ENCODE results near the gene SEMA5B.
A peak's percentile ranks its signal among the peaks of the same experiment; 100 is the strongest.

Gene SEMA5B

DNA sequence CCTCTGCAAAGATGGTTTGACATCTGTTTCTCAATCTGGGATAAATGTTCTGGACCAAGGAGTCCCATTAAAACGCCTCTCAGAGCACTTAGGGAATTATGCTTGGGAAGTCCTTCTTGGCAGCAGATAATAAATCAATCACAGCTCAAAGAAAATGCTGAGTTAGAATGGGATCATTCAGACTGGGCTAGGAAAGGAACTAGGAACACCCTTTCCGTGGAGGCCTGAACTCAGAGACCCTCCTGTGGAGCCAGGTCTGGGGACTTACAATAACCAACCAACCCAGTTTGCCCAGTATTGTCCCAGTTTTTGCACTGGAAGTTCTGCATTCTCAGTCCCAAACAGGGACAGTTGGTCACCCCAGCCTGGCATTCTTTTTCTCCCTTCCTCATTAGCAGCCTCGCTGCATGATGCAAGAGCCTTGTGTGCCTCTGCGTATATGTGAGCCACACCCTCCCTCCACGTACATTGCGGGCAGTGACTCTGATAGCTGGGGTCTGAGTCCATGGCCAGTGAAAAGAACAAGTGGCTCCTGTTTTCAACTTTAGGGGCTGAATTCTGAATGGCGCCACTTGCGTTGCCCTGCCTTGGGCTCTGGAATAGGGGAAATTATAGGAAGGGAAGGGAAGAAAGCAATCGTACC lies 88.7 kb downstream of the SEMA5B start:
- DNase-seq, result peak in 1 of 2 experiments; percentile 21
- TF ChIP-seq POLR2A (IDR thresholded peaks at IDR 0.05; ENCODE audit: low read length) (no peak), GATA1 (IDR thresholded peaks at IDR 0.05; ENCODE audit: low read depth, low read length) (no peak)

DNA sequence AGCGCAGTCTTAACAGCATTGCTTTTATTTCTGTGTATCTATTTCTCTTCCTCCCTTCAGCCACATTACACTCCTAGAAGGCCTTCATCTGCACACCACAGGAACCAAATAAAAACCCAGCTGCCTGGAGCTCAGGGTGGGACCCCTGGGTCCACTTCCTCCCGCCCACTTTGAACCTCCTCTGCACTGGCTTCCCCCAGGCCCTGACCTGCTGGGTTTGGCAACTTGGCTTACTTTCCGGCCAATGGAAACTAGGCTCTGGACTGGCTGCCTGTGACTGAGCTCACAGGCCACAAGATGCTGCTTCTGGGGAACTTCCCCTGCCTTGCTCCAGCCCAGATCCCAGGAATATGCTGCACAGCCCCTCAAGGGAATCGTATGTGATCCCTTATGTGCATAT lies 89.8 kb downstream of the SEMA5B start:
- TF ChIP-seq POLR2A (IDR thresholded peaks at IDR 0.05; ENCODE audit: low read length) (no peak), GATA1 (IDR thresholded peaks at IDR 0.05; ENCODE audit: low read depth, low read length) (no peak)
- DNase-seq, result no peak

DNA sequence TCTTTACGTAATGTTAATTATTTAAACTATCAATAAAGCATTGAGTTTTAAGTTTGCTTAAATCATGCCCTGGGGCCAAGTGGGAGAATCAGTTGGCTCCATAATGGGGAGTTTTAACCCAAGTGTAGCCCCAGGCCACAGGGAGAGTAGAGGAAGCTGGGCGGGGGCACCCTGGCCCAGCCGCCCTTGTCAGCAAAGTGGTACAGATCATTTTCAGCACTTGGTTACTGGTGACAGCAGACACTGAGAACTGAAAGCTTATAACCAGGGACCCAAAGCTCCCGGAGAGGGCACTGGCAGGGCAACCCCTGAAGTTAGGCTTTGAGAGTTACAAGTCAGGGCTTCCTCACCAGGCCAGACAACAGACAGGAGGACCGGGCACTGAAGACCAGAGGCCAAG lies 90.6 kb downstream of the SEMA5B start:
- no peak for DNase-seq

DNA sequence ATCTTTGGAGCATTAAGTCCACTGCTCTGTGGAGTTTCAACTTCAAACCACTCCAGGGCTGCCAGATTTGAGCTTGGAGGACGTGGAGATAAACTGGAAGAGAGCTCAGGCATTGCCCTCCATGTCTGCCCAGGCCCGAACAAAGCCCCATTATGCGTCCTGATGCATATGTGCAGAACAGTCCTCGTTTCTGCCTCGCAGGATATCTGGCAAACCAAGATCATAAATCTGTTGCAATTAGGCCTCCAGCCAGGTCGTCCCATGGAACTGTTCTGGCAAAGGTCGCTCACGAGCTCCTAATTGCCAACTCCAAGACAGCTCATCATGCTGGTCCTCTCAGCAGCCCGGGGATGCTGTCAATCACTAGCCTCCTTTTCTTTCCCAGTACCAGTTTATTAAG lies 91.2 kb downstream of the SEMA5B start:
- no peak for DNase-seq
- TF ChIP-seq GATA1 (IDR thresholded peaks at IDR 0.05; ENCODE audit: low read depth, low read length) (no peak), POLR2A (IDR thresholded peaks at IDR 0.05; ENCODE audit: low read length) (no peak)

More for the DNA sequence above, 90.6 kb downstream of the SEMA5B start:
- TF ChIP-seq POLR2A (IDR thresholded peaks at IDR 0.05; ENCODE audit: low read length), result no peak

DNA sequence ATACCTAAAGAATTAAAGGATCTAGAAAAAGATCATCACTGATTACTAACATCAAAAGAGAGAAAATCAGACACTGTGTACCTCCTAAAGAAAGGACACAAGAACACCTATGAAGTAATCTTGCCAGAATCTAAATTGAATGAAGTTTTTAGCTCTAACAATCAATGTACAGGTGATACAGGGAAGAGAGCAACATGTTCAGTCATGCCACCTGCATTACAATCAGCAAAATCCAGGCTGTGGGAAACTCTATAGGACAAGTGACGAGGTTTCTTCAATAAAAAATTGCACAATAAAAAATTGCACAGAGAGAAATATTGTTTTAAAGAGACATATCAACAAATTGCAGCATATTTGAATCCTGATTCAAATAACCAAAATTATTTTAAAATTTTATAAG lies 93.3 kb downstream of the SEMA5B start:
- no peak for DNase-seq
- TF ChIP-seq GATA1 (IDR thresholded peaks at IDR 0.05; ENCODE audit: low read depth, low read length) (no peak), POLR2A (IDR thresholded peaks at IDR 0.05; ENCODE audit: low read length) (no peak)

DNA sequence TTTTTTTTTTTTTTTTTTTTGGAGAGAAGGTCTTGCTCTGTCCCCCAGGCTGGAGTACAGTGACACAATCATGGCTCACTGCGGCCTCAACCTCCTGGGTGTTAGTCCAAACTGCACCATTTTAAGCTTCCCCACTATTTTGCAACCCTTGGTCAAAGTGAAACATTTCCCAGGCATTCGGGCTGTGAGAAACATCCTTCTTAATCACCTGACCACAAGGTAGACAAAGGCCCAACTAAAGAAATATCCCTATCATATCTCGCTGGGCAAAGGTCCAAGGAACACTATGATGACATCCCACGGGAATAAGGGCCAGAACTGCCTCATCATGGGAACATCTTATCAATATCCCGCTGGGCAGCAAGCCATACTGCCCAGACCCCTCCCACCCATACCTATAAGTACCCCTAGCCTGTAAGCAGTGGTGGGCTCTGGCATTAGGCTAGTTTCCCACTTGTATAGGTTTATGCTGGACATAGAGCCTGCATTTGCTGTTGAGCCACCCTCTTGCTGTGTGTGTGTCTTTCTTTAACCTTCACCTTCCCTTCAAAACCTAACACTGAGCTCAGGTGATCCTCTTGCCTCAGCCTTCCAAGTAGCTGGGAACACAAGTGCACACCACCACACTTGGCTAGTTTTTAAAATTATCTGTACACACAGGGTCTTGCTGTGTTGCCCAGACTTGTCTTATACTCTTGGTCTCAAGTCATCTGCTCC lies 95.2 kb downstream of the SEMA5B start:
- no peak for TF ChIP-seq POLR2A (IDR thresholded peaks at IDR 0.05; ENCODE audit: low read length)
- no peak for TF ChIP-seq GATA1 (IDR thresholded peaks at IDR 0.05; ENCODE audit: low read depth, low read length)
- DNase-seq, result no peak

DNA sequence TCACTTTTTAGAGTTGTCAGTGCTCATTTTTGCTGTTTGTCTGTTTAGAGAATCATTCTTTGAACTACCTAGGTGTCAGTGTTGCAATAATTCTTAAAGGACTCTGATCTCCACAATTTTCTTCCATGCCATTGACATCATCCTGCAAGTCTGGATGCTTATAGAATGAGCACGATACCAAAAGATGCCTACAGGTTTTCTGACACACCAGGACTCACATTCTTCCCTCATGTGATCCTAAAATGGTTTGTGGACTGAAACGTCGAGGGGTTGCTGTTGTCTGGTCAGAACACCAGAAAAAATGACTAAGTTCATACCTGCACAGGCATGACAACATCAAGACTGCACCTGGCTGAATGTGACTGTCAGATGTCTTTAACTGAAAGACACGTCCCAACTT lies 95.9 kb downstream of the SEMA5B start:
- no peak for DNase-seq
- TF ChIP-seq GATA1 (IDR thresholded peaks at IDR 0.05; ENCODE audit: low read depth, low read length) (no peak), POLR2A (IDR thresholded peaks at IDR 0.05; ENCODE audit: low read length) (no peak)

DNA sequence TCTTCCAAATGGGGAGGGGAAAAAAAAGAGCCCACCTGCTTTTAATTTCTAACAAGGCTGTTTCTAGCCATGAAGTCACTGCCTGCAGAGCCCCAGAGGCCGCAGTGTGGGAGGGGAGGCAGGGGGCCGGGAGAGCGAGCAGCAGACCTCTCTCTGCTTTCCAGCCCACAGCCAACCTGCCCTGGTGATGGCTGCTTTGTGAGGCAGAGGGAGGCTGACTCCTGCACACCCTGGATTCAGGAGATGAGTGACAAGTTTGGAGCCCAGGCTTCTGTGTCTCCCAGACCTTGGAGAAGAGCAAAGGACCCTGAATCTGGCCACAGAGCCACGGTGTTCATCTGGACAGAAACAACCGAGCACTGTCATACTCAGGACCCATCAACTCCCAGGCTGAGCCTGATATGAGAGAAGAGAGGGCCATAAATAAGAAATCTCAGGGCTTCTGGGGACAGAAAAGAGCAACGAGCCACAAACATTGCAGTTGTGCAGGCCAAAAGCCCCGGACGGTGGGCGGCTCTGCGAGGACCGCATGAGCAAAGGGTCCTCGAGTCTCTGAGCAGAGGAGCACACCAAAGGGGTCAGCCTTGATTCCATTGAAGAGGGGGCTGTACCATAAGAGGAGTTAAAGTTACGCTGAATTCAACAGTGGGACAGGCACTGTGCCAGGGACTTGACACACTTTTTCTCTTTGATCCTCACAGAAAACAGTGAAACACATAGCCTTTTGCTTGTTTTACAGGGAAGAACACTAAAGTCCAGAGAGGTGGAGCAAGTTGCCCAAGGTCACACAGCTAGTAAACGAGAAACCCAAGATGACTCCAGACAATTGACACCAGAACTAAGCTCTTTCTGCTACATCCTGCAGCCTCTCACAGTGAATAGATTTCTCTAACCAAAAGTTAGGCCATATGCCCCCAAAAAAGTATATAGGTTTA lies 97.2 kb downstream of the SEMA5B start:
- TF ChIP-seq POLR2A (IDR thresholded peaks at IDR 0.05; ENCODE audit: low read length) (no peak), GATA1 (IDR thresholded peaks at IDR 0.05; ENCODE audit: low read depth, low read length) (no peak)
- no peak for DNase-seq

DNA sequence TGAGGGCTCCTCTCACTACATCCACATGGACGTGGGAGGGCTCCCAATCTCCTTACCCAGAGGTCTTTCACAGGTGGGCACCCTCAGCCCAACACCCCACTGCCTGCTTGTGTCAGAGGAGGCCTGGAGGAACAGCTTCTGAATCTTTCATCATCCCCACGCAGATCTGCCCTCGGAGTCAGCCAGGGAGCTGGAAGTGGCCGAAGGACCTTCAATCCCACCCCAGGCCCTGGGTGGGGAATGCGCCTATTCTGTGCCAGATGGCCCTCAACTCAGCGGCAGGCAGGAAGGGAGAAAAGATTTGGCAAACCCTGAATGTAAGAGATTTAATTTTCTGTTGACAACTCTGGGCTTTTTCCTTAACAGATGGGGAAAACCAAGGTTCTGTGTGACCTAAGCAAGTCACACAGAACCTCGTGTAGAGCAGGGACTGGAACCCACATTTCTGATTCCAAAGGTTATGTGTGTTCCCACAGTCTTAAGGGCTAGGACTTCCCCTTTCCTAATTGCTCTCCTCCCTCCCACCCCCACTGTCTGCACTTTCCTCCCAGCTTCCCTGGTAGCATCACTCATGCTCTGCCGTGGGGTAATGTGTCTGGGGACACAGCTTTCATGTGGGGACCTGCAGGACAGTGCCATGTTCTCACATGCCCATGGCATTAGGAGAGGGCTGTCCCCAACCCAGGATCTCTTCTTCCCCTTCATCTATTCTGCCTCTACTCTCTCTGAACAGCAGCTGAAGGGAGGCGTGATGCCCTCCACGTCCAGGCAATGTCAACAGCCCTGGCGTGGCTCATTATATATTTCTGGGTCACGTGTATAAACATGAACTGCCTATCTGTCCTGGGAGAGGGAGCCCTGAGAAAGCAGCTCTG lies 98.1 kb downstream of the SEMA5B start:
- no peak for DNase-seq
- TF ChIP-seq POLR2A (IDR thresholded peaks at IDR 0.05; ENCODE audit: low read length), result no peak
- no peak for TF ChIP-seq GATA1 (IDR thresholded peaks at IDR 0.05; ENCODE audit: low read depth, low read length)

DNA sequence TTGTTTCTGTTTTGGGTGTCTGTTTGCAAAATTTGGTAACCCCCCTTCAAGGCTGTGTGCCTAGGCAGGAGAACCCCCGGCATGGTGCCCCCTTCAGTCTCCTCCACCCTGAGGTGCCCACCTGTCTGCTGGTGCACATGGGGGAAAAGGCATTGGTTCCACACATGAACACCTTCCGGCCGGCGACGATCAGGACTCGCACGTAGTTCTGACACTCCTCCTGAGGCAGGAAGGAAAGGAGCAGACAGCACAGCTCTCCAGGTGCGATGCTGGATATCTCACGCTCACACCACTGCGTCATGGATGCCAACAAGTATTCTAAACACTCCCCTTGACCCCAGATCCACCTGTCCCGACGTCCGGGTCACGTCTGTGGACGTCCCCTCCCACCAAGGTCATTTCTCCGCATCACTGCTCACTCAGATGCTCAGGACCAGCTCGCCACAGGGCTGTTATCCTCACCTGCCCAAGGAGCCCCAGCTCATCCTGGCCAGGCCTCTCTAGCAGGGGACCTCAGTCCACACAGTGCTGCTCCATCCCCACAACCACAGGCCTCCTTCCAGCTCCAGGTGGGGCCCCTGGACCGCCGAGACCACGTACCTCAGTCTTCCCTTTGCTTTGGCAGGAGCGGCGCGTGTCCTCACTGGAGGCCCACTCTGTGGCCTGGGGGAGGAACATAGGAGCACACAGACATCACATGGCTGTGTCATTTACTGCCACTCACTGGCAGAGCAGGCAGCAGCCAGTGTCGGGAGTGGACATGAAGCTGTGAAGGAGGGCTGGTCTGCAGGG lies 99.0 kb downstream of the SEMA5B start:
- TF ChIP-seq GATA1 (IDR thresholded peaks at IDR 0.05; ENCODE audit: low read depth, low read length) (no peak), POLR2A (IDR thresholded peaks at IDR 0.05; ENCODE audit: low read length) (no peak)
- no peak for DNase-seq

DNA sequence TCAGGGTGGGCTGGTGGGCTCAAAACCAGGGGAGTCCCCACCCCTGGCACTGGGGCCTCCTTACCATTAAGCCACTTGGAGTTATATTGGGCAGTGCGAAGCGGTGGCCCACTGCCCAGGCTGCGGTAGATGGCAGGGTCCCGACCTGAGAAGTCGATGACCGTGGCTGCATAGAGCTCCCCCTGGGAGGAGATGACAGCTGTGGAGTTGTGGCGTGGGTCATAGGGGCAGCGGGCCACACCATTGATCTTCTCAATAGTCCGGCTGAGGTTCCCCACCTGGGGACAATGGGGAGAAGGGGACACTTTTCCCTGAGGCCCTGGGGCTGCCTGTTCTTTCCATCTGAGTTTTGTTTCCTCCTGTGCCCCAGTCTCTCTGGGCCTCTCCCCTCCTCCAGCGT lies 99.8 kb downstream of the SEMA5B start:
- TF ChIP-seq GATA1 (IDR thresholded peaks at IDR 0.05; ENCODE audit: low read depth, low read length), result no peak
- TF ChIP-seq POLR2A (IDR thresholded peaks at IDR 0.05; ENCODE audit: low read length), result no peak
- no peak for DNase-seq

DNA sequence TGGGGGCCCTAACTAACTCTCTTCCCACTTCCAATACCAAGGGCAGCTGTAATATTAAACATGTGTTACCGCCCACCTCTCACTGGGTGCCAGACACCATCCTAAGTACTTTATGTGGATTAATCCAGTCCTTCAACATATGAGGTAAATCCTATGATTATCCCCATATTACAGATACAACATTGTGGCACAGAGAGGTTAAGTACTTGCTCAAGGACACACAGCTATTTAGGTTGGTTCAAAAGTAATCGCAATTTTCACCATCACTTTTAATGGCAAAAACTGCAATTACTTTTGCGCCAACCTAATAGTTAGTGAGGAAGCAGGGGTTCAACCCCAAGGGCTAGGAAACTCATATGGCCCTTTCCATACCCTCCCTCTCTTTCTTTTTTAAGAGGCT lies 100.8 kb downstream of the SEMA5B start:
- TF ChIP-seq GATA1 (IDR thresholded peaks at IDR 0.05; ENCODE audit: low read depth, low read length), result no peak
- no peak for TF ChIP-seq POLR2A (IDR thresholded peaks at IDR 0.05; ENCODE audit: low read length)
- no peak for DNase-seq

DNA sequence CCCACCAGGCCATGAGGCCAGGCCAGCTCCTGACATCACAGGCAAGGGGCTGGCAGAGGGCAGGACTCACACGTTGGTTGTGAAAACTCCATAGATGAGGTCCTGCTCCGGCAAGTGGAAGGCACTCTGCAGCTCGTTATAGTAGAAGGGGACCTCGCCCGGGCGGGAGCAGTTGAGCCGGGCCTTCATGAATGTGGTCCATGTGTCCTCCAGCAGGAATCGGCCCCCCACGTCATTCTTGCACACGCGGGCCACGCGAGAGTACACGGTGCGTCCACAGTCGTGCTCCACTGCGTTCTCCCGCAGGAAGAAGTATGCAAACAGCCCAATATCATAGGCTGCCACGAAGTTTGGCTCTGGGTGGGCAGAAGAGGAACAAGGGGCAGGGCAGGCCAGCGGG lies 101.2 kb downstream of the SEMA5B start:
- TF ChIP-seq POLR2A (IDR thresholded peaks at IDR 0.05; ENCODE audit: low read length) (no peak), GATA1 (IDR thresholded peaks at IDR 0.05; ENCODE audit: low read depth, low read length) (no peak)
- DNase-seq, result no peak

All from erythroblast (primary cell).